ENCODE results near the gene DHFR2. TPM values are rescaled to one million over a fixed set of nuclear protein-coding genes. Genes with fewer than 3 reads are reported as not detected.
"Not testable (repeated sequence)": the region's sequence is repeated elsewhere in the genome, so short reads cannot be mapped to it uniquely, and the experiment has no call there.

The DHFR2 gene
- total RNA-seq (2014; rRNA removed; shearing (Covaris generic)): 4.0 and 4.2 TPM in 2 replicates
- polyA plus RNA-seq (2015; cell fraction: cytosol; rRNA removed): 3.2 and 4.4 TPM in 2 replicates
- 4.4 and 5.2 TPM in 2 replicates for polyA plus RNA-seq (2015; cell fraction: nucleus; rRNA removed)

DNA sequence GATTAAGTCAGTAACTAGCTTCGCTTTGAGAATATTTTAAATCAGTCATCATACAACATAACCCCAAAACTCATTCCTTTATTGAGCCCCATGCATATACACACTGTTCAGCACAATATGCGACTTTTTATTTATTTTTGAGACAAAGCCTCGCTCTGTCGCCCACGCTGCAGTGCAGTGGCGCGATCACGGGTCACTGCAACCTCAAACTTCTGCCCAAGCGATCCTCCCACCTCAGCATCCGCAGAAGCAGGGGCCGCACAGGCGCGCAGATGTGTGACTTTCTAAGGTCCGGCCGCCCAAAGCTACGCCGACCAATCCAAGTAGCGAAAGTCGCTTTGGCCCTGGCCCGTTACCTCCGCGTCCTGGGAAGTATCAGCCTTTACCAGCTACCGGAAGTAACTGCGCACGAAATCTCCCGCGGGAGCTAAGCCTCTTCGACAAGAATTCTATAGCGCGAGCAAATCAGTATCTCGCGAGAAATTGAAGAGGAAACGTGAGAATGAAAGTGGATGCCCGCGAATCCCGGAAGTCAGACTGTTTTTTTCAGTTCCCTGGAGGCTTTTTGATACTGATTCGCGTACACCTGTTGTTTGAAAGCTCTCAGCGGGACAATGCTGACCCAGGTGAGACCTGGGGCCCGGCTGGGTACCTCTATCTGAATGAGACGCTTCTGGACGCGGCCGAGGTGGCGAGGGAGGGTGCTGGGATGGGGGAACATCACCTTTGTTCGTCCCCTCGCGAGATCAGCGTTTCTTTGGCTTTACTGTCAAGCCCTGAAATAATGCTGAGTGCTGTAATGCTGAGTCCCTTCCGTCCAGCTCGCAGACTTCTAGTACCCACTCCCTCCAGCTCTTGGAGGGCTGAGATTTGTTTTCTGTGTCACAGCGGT is at the start of gene DHFR2, which contains the start of gene NSUN3:
DHFR2 (minus strand) TSS at position 404 of the 892 bp plus-strand sequence. CDS start 1,405 bp downstream, outside the sequence.
NSUN3 (plus strand) TSS at position 549 of the 892 bp plus-strand sequence; CDS start at position 615, 66 bp downstream.
- DNase-seq (ENCODE audit: low read depth): peak; percentile 95

DNA sequence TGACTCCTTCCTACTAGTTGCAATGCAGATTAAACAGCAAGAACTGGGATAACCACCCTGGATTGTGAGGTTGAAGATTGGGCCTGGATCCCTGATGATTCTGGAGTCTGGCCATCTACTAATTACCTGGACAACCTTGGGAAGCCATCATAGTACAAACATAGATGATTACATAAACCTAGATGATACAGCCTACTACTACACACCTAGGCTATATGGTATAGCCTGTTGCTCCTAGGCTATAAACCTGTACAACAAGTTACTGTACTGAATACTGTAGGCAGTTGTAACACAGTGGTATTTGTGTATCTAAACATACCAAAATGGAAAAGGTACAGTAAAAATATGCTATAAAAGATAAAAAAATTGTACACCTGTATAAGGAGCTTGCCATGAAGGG is 48.1 kb upstream of the DHFR2 start:
- DNase-seq (ENCODE audit: low read depth): no peak

DNA sequence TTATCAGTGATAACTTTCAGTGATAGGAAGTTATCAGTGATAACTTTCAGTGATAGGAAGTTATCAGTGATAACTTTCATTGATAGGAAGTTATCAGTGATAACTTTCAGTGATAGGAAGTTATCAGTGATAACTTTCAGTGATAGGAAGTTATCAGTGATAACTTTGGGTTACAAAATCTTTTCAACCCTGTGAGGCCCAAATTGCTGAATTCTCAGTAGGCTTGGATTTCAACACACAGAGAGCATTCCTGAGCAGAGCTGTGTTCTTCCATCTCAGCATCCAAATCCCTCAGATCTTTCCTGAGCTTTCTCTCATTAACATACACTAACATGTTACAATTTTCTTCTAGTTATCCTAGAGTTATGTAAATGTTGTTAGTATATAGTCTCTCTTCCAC is 47.5 kb upstream of the DHFR2 start:
- not testable (repeated sequence) for DNase-seq (ENCODE audit: low read depth)

DNA sequence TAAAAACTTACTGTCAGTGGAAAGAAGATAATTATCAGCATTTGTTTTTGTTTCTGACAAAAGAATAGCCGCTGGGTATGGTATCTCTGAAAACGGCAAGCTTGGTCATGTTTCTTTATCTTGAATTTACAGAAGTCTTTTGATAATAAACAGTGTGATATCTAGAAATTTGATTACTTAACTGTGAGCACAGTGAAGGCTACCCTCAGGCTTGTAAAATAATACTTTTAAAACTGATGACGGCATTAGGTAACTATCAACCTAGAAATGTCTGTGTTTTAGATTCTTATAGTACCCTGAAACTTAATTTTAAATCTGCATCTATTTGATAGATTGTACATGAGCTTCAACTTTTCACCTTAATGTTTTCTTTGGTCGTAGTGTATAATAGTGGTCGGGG is 43.6 kb upstream of the DHFR2 start:
- DNase-seq (ENCODE audit: low read depth): no peak

DNA sequence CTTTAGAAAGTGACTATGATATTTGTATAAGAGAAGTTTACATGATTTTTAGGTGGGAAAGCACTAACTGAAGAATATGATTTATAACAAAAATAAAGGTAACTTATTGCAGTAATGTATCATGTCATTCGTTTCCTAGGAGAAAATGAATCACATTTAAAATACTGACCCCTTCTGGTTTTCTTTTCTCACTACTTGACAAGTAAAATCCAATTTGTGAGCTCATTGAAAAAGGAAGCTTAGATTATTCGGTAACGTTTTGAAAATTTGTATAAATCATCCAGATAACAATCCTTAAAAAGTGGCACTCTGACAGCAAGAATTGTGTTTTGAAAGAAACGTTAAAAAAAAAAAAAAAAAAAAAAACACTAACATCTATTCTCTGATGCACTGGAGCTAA is 39.1 kb upstream of the DHFR2 start:
- no peak for DNase-seq (ENCODE audit: low read depth)

DNA sequence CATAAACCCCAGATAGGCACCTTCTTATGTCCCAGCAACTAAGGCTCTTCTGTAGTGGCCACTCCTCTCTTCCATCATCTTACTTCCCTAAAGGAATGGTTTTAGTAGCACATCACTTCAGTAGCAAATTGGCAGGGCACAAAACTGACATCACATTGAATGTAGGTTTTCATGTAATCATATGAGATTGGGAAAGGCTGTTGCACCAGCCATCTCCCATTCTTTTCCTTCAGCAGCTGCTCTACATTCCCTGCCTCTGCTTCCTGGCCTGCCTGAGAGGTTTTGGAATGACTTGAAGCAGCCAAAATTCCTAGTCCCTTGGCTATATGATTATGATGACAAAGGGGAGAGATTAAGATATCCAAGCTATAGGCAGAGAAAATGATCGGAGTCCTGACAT is 36.6 kb upstream of the DHFR2 start:
- DNase-seq (ENCODE audit: low read depth): no peak

DNA sequence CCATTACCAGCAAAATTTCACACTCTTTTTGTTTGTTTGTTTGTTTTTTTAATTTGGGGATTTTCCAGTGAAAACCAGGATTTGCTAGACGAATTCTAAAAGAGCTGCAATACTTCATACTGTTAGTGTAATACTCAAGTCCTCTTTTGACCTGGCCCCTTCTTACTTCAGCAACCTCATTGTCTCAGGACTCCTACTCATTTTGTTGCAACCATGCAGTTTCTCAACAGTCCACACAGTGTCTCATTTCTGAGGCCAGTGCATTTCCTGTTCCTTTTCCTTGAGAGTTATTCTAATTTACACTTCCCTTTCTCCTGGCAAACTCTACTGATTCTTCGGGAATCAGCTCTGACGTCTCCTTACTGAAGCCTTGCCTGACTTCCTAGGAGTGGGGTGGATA is 35.7 kb upstream of the DHFR2 start:
- DNase-seq (ENCODE audit: low read depth): no peak

DNA sequence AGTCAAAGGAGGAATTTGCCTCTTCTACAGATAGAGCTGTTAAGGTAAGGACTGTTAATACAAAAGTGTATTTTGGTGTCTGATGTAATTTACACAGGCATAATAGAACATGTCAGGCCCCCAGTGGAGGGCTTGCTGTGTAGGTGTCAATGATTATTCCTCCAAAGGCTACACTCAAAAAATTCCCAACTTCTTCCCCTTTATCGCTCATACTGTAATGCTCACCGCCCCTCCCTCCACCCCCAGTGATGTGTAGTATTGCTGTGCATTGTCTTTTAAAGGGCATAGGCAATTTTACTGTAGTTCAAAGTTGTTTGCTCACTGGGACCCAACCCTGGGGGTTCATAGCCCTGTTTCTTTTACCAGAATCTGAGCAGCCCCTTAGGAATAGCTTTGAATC is 32.4 kb upstream of the DHFR2 start:
- no peak for DNase-seq (ENCODE audit: low read depth)

DNA sequence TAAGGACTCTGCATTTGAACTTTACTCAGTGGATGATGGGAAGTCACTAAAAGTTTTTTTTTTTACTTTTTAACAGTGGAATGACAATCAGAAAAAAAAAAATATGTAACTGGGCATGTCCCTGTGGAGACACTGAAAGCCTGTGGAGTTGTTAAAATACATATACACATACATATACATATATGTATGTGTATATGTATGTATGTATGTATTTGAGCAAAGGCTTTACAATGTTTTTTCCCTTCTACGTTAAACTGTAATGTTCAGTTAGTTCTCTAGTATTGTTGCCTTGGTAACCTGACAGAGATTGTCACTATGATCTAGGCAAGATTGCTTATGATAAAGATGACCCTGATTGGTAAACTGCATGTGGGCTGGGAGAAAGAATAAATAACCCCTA is 30.4 kb upstream of the DHFR2 start:
- no peak for DNase-seq (ENCODE audit: low read depth)

DNA sequence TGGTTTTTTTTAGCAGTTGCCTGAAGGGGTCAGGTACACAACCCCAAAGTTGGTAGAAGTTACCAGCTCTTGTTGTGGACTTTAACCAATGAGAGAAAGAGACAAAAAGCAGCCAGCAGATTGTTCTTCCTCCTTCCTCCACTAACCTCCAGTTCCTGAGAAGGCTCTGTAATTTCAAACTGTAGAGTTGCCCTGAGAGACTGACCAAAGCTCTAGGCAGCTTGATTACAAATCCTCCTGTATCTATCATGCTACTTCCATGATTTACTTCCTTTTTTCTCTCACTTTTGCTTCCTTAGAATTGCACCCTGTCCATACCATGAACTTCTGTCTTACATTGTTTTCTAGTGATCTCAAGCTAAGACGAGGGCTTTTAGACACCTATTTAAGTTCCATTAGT is 29.4 kb upstream of the DHFR2 start:
- DNase-seq (ENCODE audit: low read depth): no peak

DNA sequence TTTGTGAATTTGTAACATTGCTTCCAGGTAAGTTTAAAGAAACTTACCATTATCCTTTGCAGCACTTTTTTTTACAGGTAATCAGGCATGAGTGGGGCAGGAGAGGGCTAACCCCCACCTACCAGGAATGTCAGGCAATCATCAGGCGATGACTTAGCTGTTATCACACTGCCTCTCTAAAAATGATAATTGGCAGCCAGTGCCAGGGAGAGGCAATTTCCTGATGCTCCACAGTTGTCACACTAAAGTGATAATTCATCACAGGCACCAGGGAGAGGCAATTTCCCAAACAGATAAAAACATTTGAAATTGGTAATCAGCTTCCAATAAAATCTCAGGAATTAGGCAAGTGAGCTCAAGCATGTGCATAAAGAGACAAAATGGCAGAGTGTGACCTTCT is 26.4 kb upstream of the DHFR2 start:
- DNase-seq (ENCODE audit: low read depth): no peak

DNA sequence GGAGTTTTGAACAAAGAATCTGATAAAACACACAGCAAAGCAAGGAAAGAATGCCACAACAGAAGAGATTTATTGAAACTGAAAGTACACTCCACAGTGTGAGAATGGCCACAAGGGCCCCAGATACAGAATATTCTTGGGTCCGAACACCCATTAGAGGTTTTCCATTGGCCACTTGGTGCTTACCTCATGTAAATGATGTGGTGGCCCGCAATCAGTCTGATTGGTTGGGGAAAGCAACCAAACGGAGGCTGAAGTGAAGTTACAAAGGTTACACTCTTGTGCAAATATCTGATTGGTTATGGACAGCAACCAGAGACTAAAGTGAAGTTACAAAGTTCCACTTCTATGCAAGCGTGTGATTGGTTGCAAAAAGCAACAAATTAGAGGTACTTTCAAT is 20.5 kb upstream of the DHFR2 start:
- no peak for DNase-seq (ENCODE audit: low read depth)

DNA sequence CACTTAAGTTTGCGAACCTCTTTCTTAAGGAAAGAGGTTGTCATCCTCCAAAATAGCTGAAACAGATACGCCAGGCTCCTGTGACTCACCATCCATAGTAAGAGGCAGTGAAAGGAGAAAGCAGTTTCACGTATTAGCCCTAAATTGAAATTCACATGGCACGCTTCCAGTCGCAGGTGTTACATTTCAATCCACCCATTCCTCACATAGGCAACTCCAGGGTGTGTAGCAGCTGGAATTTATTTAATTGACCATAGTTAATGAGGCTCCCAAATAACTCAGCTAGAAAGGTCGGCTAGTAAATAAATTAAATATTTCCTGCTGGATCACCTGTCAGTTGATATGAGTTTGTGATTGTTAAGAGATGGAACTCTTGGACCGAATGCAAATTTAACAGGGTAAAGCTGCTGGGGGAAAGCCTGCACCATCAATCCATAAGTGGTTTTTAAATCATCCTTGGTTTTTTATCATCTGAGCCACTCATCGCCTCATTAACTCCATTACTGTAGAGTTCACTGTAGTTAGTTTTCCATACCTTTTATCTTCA is 19.7 kb upstream of the DHFR2 start:
- no peak for DNase-seq (ENCODE audit: low read depth)

DNA sequence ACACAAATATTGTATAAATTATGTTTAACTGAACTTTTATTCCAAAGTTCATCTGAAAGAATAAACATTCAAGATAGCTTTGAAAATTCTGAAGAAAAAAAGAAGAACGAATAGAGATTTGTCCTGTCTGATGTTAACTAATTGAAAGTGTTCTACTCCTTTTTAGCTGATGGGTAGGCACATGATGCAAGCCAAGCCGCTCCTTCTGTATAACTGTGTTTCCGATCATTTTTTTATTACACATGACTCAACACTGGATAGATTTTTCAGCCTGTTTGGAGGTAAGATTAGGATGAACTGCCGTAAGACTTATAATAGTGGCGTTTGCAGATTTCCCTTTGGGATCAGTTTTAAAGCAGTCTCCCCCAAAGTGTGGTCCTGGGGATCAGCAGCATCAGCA is 19.2 kb upstream of the DHFR2 start:
- DNase-seq (ENCODE audit: low read depth): no peak

DNA sequence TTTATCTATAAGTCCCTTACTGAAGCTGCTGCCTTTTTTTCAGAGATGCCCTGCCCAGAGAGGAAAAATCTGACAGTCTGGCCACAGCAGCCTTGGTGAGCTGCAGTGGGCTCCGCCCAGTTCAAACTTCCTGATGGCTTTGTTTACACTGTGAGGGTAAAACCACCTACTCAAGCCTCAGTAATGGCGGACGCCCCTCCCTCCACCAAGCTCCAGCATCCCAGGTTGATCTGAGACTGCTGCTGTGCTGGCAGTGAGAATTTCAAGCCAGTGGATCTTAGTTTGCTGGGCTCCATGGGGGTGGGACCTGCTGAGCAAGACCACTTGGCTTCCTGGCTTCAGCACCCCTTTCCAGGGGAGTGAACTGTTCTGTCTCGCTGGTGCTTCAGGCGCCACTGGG is 17.8 kb upstream of the DHFR2 start:
- DNase-seq (ENCODE audit: low read depth): not testable (repeated sequence)

DNA sequence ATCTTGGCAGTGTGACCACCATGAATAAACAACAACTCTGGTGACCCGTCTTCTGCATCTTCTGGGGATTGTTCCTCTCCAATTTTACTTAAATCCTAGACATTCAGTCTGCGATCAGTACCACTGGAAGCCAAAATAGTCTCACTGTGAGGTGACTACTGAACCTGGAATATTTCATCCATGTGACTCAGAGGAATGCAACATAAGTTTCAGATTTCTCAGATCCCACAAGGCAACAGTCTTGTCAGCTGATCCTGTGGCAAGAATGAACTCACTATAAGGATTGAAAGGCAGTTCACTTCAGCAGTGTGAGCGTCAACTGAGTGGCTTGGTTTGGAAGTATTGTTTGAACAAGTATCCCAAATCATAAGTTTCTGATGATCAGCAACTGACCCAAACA is 13.3 kb upstream of the DHFR2 start:
- DNase-seq (ENCODE audit: low read depth): peak; percentile 34

DNA sequence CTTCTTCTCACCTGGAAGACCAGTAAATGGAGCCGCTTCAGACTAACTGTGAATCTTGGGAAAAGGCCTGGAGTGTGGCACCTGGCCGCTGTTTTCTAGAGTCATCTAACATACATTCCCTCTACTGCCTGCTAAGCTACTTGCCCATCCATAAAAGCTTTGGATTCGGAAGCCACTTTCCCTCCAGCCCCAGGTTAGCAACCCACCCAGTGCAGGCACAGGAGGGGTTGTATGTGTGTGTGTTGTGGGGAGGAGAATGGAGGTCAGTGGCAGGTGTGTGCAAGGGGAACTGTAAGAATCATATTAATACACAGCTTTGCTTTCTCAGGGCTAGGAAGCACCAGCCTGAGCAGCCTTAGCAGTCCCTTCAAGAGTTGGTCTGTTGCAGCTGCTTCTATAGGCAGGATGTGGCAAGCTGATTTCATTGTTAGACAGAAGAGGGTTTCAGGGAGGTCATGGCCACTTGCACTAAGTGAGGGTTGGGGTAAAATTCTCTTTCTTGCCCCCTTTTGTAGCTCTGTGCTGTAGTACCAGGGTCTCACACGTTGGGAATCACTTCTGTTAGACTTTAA is 9.1 kb upstream of the DHFR2 start:
- no peak for DNase-seq (ENCODE audit: low read depth)

DNA sequence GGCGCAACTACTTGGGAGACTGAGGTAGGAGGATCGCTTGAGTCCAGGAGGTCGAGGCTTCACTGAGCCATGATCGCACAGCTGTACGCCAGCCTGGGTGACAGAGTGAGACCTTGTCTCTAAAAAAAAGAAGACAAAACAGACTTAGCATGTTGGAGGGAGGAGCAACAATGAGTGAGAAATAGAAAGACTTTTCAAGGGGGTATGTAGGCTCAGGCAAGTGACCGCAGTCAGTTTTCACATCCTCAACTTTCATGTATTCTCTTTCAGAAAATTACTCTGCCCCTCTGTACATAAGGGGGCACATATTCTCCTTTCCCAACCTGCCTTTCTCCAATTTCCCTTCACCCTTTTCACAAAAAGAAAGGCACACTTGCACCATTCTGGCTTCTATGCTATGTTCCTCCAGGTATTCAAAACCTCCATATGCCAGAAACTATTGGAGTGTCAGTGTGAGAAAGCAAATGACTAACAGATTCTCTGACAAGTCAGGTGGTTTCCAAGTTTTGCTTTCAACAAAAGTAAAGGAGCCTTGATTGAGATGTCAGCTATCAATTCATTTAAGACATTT is 7.7 kb upstream of the DHFR2 start:
- DNase-seq (ENCODE audit: low read depth): no peak

DNA sequence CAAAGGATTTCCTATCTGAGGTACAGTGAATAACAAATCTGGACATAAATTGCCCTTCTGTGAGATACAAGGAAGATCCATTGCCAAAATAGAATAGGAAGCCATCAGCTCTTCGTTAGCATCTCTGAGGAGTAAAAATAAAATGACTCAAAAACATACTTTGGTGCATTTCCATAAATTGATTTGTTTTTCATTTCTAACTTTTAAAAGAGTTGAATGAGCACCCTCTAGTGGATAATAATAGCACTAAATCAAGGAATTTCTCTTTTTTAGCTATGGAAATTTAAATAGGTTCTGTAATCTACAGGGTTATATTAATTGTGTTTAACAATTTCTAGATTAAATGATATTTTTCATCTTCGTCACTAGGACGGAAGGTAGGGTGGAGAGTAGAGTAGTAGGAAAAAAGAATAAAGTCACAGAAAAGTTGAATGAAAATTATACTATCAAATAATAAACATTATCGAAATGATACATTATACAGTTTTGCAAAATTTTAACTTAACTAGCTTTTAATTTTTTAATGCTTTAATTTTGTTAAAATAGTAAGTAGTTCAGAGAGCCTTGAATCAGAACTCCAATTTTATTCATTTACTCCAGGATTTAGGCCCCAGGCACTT is 6.6 kb upstream of the DHFR2 start:
- DNase-seq (ENCODE audit: low read depth): peak; percentile 15

DNA sequence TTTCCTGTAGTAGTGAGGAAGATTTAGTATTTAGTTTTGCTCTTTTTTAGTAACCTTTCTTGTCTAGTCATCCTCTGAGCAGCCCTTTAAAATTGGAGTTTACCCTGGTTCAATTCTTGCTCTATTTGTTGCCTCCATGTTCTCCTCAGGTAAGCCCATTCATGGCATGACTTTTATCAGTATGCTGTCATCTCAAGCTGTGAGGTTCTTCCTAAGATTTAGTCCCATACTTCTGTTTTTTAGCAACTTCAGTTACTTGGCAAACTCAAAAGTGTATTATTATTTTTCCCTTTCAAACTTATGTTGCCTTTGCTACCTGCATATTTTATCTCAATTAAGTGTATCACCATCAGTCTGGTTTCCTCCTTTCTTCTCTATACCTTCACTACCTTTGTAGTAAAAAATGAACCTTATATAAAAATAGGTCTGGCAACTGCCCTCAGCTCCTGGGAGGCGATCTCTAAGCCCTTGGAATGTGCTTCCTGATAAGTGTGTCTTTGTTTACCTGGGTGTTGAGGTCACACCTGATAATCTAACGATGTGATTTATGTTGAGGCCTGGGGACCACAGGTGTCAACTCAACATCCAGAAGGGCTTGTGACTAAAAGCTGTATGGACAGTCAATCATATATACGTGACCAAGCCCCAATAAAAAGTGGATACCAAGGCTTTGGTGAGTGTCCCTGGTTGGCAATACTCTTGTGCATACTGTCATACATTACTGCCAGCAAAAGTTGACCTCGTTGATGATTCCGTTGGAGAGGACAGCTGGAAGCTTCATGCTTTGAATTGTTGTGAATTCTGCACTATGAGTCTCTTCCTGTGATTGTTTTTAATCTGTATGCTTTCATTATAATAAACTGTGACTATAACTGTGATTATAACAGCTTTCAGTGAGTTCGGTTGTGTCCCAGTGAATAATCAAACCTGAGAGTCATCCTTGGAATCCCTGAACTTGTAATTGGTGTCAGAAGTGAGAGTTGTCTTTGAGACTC is 4.1 kb upstream of the DHFR2 start:
- DNase-seq (ENCODE audit: low read depth): no peak

All from HT1080 (cell line).